Muscle layer of colon (tissue), 2 donors: ENCODE results near the gene FCGR2B.
"Not testable (repeated sequence)": the region's sequence is repeated elsewhere in the genome, so short reads cannot be mapped to it uniquely, and the experiment has no call there.

ENCODE experiments used
- H3K27ac ChIP-seq: one replicate; pipeline ENCODE4 v1.7.0; 2013; ENCODE audit warnings: low read depth, mild to moderate bottlenecking, low read length, moderate library complexity
- H3K27me3 ChIP-seq, 2 donors: one replicate each; pipeline ENCODE4 v1.7.0; 2013; ENCODE audit warnings: low read length in 2 of 2, mild to moderate bottlenecking in 2 of 2; ENCODE audit not compliant: insufficient read depth in 2 of 2, control insufficient read depth in 1 of 2
- H3K36me3 ChIP-seq: one replicate; pipeline ENCODE4 v1.7.0; 2013; ENCODE audit warnings: mild to moderate bottlenecking, low read length; ENCODE audit not compliant: insufficient read depth
- H3K4me1 ChIP-seq: one replicate; pipeline ENCODE4 v1.7.0; 2013; ENCODE audit warnings: mild to moderate bottlenecking, low read length; ENCODE audit not compliant: insufficient read depth
- H3K4me3 ChIP-seq, 2 donors: one replicate each; pipeline ENCODE4 v1.7.0; 2013; ENCODE audit warnings: low read length in 2 of 2, low read depth in 1 of 2, mild to moderate bottlenecking in 1 of 2, moderate library complexity in 1 of 2
- H3K9ac ChIP-seq: one replicate; pipeline ENCODE4 v1.7.0; 2013; ENCODE audit warnings: low read length
- H3K9me3 ChIP-seq: one replicate; pipeline ENCODE4 v1.7.0; 2013; ENCODE audit warnings: mild to moderate bottlenecking, low read length
- donor health status: abdominal sarcoma.
- donor health status: Adenocarcinoma of cecum.

Gene FCGR2B

DNA sequence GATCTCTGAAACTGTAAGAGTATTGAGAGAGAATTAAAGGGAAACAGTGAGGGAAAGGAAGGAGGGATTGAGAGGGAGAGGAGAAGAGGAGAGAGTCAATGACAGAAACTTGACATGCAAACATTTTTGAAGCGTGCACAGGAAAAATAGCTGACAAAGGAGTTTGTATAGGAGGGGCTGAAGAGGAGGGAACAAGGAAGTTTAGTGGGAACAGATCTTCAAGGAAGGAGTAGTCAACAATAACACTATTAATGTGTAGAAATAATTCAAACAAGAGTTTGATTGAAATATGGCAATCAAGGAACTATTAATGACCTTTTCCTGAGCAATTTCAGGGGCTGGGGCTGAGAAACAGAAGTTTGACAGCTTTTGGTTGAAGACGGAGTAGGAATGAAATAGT lies 27.9 kb upstream of the FCGR2B start:
- H3K4me3 ChIP-seq, H3K36me3 ChIP-seq, H3K4me1 ChIP-seq, H3K27ac ChIP-seq, H3K9me3 ChIP-seq, H3K27me3 ChIP-seq, H3K9ac ChIP-seq: not testable (repeated sequence)

DNA sequence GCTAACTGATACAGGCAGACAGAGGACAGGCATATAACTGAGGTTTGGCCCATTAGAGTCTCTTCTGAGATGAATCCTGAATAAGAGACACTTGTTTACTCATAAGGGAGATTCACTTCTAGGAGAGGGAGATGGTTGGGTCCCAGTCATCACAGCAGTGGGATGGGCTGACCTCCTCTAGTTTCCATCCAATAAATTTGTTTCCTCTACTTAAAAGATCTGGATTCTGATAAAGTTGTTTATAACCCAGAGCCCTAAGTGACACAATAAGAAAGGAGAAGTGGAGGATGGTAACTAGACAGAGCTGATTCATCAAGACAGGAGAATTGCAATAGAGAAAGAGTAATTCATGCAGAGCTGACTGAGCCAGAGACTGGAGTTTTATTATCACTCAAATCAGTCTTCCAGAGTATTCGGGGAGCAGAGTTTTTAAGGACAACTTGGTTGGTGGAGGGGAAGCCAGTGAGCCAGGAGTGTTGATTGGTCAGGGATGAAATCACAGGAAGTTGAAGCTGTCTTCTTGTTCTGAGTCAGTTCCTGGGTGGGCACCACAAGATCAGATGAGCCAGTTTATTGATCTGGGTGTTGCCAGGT lies 26.7 kb upstream of the FCGR2B start:
- H3K9ac ChIP-seq, H3K36me3 ChIP-seq, H3K27ac ChIP-seq, H3K27me3 ChIP-seq, H3K9me3 ChIP-seq, H3K4me3 ChIP-seq, H3K4me1 ChIP-seq: not testable (repeated sequence)

DNA sequence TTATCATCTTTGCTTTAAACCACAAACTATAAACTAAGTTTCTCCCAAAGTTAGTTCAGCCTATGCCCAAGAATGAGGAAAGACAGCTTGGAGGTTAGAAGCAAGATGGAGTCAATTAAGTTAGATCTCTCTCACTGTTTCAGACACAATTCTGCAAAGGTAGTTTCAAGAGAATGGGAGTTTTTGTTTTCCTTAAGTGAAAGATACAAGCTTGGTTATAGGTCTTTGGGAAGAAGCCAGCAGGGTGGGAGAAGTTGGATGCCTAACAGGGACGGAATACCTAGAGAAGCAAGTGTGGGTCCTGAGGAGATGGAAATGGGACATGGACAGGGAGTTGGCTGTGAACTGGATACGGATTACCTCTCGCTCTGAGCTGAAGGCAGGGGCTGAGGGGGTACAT lies 26.0 kb upstream of the FCGR2B start:
- H3K4me1 ChIP-seq, H3K27ac ChIP-seq, H3K4me3 ChIP-seq, H3K36me3 ChIP-seq, H3K9ac ChIP-seq, H3K27me3 ChIP-seq, H3K9me3 ChIP-seq: not testable (repeated sequence)

DNA sequence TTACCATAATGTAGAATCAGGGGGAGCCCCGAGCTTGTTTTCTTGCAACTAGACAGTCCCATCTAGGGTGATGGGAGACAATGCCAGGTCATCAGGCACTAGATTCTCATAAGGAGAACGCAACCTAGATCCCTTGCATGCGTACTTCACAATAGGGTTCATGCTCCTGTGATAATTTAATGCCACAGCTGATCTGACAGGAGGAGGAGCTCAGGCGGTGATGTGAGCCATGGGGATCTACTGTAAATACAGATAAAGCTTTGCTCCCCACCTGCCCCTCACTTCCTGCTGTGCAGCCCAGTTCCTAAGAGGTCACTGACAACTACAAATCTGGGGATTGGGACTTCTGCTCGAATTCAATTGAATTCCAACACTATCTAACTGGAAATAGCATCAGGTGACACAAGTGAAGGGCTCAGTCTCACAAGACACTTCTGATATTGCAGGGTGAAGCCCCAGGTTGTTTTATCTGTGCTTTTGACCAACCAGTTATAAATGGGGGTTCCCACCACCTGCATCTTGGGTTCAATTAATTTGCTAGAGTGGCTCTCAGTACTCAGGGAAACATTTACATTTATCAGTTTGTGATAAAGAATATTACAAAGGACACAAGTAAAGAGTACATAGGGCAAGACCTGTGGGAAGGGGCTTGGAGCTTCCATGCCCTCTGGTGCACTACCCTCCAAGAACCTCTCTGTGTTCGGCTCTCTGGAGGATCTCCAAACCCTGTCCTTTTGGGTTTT lies 24.5 kb upstream of the FCGR2B start:
- H3K4me1 ChIP-seq, H3K9ac ChIP-seq, H3K36me3 ChIP-seq, H3K9me3 ChIP-seq, H3K27ac ChIP-seq, H3K27me3 ChIP-seq, H3K4me3 ChIP-seq: not testable (repeated sequence)

DNA sequence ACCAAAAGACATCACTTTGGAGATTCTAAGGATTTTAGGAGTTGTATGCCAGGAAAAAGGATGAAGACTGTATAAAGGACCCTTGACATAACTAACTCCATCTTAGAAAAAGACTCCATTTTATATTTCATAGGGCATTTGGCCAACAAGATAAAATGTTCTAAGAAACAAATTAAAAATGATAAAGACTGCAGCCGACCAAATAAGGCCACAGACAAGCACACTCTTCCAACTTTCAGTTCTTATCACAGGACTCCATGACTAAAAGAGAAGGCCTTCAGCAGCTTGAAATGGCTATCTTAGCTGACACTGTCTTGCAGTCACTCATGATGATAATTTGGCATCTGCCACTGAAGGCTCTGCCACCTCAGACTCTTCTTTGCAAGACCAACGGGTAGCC lies 23.7 kb upstream of the FCGR2B start:
- not testable (repeated sequence) for H3K4me1 ChIP-seq, H3K9me3 ChIP-seq, H3K27ac ChIP-seq, H3K9ac ChIP-seq, H3K4me3 ChIP-seq, H3K36me3 ChIP-seq, H3K27me3 ChIP-seq

DNA sequence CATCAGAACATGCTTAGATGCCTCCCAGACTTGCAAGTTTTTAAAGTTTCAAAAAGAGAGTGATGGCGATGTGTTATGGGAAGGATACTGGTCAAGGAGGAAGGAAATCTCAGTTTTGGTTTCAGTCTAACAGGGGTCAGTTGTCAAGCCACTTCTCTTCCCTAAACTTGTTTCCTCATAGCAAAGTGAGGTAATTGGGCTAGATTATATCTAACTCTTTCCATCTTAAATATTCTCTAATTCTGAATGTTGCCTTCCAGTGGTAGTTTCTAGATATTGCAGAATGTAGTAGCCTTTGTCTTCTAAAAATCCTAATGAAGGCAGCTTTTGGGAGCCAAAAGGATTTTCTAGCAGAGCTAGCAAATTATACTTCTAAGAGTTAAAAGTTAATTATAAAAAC lies 20.2 kb upstream of the FCGR2B start:
- H3K9ac ChIP-seq, H3K27ac ChIP-seq, H3K4me3 ChIP-seq, H3K9me3 ChIP-seq, H3K4me1 ChIP-seq, H3K27me3 ChIP-seq, H3K36me3 ChIP-seq: not testable (repeated sequence)

DNA sequence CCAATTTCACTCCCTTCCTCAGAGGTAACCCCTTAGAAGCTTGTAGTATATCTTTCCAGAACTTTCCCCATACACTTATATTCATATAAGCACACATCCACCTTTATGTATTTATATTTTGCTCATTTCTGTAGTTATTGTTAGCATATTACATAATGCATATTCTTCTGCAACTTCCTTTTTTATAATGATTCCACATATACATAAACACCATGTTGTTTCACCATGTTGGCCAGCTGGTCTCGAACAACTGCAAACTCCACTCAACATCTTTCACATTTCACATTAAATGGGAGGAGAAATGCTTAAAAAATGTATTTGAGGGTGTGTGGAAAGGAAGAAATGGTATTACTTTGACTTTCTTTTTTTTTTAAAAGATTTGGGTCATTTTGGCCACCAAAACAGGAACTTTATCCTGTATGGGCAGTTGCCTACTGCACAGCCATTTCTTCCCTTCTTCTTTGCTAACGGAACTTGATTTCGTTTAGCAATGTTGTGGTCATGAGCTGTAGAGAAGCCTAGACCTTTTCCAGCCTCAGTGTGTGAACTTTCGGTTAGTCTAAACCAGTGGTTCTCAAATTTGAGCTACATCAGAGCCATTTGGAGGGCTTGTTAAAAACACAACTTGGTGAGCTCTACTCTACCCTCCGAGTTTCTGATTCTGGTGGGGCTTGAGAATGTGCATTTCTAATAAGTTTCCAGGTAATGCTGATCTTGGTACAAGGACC lies 19.3 kb upstream of the FCGR2B start:
- H3K9me3 ChIP-seq, H3K4me3 ChIP-seq, H3K27ac ChIP-seq, H3K36me3 ChIP-seq, H3K27me3 ChIP-seq, H3K9ac ChIP-seq, H3K4me1 ChIP-seq: not testable (repeated sequence)

DNA sequence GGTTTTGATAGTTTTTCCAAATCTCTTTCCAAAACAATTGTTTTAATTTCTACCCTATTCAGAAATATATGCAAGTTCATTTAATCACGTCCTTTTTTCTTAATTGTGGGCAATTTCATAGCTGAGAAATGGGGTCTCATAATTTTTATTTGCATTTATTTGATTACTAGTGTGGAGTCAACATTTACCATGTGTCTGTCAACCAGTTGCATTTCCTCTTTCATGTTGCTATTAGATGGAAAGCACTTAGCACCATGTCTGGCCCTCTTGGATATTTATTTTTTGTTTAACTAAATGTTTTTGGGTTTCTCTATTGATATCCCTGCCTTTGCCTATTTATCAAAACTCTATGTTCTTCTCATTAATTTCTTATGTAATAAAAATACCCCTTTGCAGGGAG lies 18.1 kb upstream of the FCGR2B start:
- H3K36me3 ChIP-seq, H3K9ac ChIP-seq, H3K4me1 ChIP-seq, H3K27me3 ChIP-seq, H3K9me3 ChIP-seq, H3K4me3 ChIP-seq, H3K27ac ChIP-seq: not testable (repeated sequence)

DNA sequence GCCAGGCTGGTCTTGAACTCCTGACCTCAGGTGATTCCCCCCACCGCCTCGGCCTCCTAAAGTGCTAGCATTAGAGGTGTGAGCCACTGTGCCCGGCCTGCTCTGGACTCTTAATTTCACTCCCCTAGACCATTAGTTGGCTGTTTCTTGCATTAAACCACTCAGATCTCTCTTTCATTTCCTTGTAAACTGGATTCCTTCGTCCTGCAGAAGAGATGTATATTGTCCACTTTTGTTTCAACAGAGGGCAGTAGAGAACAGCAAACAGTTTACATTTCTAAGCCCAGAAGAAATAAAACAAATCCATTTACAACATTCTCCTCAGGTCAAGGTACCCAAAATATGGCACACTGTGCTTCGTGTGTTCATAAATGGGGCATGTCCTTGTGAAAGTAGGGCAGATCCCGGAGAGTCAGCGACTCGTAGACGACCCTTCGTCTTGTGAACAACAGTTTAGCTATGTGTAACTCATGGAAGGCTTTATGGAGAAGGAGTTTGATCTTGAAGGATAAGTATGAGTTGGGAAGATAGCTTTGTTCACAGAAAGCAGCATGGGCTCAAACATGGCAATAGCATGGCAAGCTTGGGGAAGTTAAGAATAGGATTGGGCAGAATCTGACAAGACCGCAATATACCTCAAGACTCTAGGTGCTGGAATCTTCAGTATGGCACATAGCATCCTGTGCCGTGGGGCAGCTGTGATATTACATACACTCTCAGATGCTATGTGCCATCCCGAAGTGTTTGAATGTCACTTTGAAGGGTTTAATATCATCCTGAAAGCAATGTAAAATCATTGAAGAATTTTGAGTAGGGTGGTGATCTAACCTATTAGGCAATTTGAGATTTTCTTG lies 15.2 kb upstream of the FCGR2B start:
- H3K9me3 ChIP-seq, H3K9ac ChIP-seq, H3K27me3 ChIP-seq, H3K27ac ChIP-seq, H3K36me3 ChIP-seq, H3K4me3 ChIP-seq, H3K4me1 ChIP-seq: not testable (repeated sequence)

DNA sequence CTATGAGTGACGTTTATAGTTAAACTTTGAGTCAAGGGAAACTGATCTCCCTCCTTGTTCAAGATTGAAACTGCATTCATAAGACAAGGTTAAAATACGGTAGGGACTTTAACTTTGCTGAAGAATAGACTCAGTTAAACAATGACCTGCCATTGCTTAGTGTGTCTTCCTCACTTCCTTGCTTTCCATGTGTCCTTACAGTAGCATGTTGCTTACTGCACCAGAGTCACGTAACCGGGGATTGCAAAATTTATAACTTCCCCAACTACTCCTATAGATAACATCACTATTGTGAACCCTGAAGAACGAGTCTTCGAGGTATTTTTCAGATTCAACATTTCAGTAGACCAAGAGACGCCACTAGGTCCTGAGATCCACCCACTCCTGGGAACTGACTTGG lies 9.4 kb upstream of the FCGR2B start:
- not testable (repeated sequence) for H3K36me3 ChIP-seq, H3K27me3 ChIP-seq, H3K4me3 ChIP-seq, H3K4me1 ChIP-seq, H3K27ac ChIP-seq, H3K9ac ChIP-seq, H3K9me3 ChIP-seq

DNA sequence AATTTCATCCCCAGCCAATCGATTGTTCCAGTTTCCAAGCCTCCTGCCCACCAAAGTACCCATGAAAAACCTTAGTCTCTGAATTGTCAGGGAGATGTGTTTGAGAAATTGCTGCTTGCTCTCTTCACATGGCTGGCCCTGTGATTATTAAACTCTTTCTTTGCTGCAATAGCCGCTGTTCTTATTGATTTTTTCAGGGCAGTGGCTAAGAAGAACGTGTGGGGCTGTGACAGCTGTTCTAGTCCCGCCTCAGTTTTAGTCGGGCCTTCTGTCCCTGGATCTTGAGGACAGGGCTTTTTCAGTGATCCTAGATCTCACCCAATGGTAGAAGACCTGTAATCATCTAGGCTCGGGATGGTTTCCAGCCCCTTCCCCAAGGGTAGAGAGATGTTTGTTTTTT lies 9.0 kb upstream of the FCGR2B start:
- H3K4me3 ChIP-seq, H3K4me1 ChIP-seq, H3K27ac ChIP-seq, H3K9ac ChIP-seq, H3K9me3 ChIP-seq, H3K36me3 ChIP-seq, H3K27me3 ChIP-seq: not testable (repeated sequence)
